RPMI8226 (cell line): ENCODE data around the gene ZNF100.
A peak's percentile ranks its signal among the peaks of the same experiment; 100 is the strongest.
"Not testable (repeated sequence)": the region's sequence is repeated elsewhere in the genome, so short reads cannot be mapped to it uniquely, and the experiment has no call there.

ENCODE experiments used
- DNase-seq: peaks from one replicate; pipeline ENCODE4 v3.0.0-alpha.2; 2015

ZNF100 gene

DNA sequence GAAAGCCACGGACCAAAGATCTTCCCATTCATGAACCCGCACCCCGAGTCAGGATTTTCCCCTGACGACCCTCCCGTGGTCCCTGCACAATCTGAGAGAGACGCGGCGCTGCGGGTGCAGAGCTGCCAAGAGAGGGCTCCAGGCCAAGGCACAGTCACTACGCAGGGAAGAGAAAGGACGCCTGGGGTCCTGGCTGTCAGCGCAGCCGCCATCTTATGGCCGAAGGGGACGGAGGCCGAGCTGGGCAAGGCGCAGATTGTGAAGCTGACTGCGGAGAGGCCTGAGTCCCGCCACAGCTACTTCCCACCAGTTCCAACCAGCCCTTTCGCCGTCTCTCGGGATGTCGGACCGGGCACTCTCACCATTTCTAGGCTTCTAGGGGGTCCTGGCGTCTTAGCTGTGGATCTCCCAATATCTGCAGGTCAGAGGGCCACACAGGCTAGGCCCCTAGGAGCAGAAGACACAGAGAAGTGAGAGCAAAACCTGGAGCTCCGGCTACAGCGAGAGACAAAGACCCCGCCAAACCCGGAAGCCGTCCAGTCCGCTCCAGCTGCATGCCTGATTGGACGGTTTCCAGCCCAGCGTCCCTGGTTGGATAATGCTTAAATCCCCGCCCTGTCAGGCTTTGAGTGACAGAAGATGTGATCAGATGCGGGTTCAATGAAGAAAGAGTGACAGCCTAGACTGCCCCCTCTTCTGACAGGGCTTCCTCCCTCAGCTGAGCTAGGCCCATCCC is at the start of gene ZNF100:
Gene ZNF100 (minus strand): TSS at position 515 of the 736 bp plus-strand sequence. CDS start 150 bp downstream, at position 365.
- DNase-seq, result peak; percentile 93

DNA sequence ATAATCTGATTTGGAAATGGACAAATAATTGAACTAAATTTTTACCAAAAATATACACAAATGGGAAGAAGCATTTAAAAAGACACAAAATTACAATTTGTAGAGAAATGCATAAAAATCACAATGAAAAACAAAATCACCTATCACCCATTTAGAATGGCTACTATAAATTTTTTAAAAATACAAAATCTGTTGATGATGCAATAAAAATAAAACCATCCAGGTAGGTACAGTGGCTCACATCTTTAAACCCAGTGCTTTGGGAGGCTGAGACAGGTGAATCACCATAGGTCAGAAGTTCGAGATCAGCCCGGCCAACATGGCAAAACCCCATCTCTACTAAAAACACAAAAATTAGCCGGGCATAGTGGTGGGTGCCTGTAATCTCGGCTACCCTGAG is 45.1 kb upstream of the ZNF100 start:
- DNase-seq, result no peak

DNA sequence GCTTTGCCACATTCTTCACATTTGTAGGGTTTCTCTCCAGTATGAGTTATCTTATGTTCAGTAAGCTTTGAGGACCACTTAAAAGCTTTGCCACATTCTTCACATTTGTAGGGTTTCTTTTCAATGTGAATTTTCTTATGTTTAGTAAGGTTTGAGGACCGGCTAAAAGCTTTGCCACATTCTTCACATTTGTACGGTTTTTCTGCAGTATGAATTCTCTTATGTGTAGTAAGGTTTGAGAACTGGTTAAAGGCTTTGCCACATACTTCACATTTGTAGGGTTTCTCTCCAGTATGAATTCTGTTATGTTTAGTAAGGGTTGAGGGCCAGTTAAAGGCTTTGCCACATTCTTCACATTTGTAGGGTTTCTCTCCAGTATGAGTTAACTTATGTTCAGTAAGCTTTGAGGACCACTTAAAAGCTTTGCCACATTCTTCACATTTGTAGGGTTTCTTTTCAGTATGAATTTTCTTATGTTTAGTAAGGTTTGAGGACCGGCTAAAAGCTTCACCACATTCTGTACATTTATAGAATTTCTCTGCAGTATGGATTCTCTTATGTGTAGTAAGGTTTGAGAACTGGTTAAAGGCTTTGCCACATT is 41.1 kb upstream of the ZNF100 start:
- DNase-seq, result not testable (repeated sequence)

- no peak for DNase-seq
Observed at GRCh38 chr19:21789466-21790085, 22.2 kb upstream of the ZNF100 start.

- no peak for DNase-seq
Observed at GRCh38 chr19:21786936-21787335, 19.6 kb upstream of the ZNF100 start.

- not testable (repeated sequence) for DNase-seq
Observed at GRCh38 chr19:21775792-21776191, 8.4 kb upstream of the ZNF100 start.

DNA sequence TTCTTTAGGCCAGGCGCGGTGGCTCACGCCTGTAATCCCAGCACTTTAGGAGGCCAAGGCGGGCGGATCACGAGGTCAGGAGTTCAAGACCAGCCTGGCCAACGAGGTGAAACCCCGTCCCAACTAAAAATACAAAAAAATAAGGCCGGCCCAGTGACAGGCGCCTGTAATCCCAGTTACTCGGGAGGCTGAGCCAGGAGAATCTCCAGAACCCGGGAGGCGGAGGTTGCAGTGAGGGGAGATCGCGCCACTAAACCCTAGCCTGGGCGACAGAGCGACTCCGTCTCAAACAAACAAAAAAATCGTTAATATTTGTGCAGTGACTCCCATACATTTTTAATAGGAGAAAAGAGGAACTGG is 694 bp downstream of the ZNF100 start:
- DNase-seq, result peak; percentile 4

GRCh38 chr19:21765151-21765550 is 2.2 kb downstream of the ZNF100 start:
- no peak for DNase-seq

DNA sequence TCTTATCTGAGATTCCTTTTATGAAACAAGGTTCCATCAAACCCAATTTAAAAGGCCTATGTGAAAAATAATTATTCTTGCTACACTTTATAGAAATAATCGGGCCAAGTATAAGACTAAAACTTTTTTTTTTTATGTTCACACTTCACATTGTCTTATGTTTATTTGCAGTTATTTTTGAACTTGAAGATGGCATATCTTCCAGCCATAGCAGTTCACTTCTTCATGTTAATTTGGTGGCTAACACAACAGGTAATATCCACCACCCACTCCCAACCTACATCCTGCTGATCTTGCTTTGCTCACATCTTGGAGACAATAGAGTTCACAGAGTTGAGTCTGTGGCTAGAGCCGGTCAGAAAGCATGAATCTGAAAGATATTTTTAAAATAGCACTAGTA is 5.8 kb downstream of the ZNF100 start:
- DNase-seq, result not testable (repeated sequence)

DNA sequence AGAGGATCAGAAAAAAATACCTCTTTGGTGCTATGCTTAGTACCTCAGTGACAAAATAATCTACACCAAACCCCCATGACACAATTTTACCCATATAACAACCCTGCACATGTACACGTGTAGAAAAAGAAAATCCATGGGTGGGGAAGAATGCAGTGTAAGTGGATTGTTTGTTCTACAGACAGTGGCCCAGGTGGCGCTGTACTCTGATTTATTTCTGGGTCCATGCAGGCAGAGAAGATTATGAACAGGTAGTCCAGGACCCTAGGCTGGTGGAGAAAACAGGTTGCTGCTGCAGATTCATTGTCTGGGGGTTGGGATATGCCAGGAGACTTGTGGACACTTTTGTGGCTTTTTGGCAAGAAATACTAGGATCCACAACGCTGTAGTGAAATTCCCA is 9.1 kb downstream of the ZNF100 start:
- DNase-seq, result no peak

- not testable (repeated sequence) for DNase-seq
Observed at GRCh38 chr19:21755555-21755954, 11.8 kb downstream of the ZNF100 start.

DNA sequence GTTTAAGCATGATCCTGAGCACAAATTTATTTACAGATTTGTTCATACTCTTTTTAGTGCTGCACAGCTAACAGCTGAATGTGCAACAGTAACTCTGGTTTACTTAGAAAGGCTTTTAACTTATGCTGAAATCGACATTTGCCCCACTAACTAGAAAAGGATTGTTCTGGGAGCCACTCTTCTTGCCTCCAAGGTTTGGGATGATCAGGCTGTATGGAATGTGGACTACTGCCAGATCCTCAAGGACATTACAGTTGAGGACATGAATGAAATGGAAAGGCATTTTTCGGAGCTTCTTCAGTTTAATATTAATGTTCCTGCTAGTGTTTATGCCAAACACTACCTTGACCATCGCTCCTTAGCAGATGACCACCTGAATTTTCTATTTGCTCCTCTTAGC is 16.0 kb downstream of the ZNF100 start:
- no peak for DNase-seq

DNA sequence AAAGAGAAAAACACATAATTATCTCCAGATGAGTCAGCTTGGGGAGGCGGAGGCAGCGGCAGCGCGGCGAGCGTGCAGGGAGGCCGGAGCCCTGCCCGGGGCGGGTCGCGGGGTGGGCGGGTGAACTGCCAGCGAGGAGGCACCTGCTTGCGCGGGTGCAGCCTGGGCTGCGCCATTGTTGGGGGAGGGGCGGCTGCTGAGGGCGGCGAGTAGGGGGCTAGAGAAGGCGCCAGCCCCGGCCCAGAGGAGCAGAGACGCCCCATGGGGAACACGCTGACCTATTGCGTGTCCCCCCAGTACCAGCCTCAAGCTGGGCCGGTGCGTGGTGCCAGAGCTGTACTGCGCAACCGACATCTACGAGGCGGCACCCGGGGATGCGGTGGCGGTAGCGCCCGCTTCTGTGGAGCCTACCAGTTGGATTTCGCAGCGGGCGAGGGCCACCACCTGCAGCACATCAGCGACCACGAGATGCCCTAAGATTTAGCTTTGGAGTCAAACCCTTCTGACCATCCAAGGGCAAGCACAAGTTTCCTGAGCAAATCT is 16.7 kb downstream of the ZNF100 start:
- DNase-seq, result no peak

DNA sequence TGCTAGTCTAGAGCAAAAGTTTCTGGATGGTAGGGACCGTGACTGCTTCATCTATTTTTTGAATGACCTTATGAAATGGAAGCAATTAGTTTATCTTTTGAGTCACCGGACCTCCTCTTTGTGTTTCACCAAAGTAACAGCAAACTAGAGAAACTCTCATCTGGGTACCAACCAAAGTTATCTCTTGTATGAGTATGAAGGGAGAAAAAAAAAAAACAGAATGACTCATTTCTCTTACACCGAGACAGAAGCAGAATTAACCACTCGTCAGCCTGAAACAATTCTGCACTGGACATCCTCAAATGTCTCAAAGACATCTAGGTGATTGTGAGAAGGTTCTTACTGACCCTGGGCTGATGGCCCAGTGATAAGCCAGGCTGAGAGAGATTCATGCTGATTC is 18.3 kb downstream of the ZNF100 start:
- no peak for DNase-seq

DNA sequence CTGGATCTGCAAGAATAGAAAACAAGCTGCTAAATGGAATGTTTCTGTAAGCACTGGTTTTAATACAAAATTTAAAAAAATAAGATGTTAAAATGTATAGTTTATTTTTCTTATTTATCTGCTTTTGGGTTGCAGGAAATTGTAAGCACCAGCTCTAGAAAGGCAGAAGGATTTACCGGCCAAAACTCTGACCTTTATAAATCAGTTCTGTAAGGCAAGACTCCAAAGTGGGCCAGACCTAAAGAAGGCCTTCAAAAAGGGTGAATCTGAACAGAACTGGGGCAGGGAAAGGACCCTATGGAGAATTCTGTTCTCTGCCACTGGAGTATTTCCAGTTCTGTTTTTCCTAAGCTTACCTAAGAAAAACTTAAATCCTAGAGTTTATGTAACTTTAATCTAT is 19.3 kb downstream of the ZNF100 start:
- DNase-seq, result no peak

DNA sequence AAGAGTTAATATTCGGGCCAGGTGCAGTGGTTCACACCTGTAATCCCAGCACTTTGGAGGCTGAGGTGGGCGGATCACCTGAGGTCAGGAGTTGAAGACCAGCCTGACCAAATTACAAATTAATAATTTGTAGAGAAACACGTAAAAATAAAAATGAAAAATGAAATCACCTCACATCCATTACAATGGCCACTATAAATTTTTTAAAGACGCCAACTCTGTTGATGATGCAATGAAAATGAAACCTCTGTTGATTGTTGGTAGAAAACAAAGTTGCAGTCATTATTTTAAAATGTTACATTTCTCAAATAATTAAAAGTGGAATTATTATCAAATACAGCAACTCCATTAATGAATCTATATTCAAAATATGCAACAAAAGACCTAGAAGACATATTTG is 26.8 kb downstream of the ZNF100 start:
- DNase-seq, result no peak

DNA sequence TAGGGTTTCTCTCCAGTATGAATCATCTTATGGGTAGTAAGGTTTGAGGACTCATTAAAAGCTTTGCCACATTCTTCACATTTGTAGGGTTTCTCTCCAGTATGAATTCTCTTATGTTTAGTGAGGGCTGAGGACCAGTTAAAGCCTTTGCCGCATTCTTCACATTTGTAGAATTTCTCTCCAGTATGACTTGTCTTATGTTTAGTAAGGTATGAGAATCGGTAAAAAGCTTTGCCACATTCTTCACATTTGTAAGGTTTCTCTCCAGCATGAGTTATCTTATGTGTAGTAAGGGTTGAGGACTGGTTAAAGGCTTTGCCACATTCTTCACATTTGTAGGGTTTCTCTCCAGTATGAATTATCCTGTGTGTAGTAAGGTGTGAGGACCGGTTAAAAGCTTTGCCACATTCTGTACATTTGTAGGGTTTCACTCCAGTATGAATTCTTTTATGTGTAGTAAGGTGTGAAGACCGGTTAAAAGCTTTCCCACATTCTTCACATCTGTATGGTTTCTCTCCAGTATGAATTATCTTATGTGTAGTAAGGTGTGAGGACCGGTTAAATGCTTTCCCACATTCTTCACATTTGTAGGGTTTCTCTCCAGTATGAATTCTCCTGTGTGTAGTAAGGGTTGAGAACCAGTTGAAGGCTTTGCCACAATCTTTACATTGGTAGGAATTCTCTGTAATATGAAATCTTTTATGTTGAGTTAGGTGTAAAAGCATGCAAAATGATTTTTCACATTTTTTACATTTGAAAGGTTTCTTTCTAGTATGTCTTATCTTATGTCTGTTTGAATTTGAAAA is 40.2 kb downstream of the ZNF100 start:
- DNase-seq, result not testable (repeated sequence)

GRCh38 chr19:21713761-21714160 is 53.6 kb downstream of the ZNF100 start:
- no peak for DNase-seq

GRCh38 chr19:21709464-21709863 is 57.9 kb downstream of the ZNF100 start:
- no peak for DNase-seq

- not testable (repeated sequence) for DNase-seq
Observed at GRCh38 chr19:21707878-21708277, 59.5 kb downstream of the ZNF100 start.

- DNase-seq, result no peak
Observed at GRCh38 chr19:21707065-21707464, 60.3 kb downstream of the ZNF100 start.

DNA sequence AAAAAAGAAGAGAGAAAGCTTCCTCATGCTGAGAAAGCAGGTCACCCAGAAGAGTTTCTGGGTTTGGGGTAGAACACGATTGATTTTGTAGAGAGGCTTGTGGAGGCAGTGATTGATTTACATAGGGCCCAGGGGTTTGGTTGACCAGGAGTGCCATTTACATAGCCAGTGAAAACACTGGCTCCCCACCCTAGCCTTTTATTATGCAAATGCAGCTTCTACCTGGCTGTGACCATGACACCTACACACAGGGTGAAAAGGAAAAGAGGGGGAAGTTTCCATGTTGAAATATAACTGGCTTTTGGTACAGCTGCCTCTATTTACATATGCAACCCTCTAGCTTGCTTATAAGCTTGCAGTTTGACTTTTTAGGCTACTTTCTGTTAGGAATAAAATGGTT is 62.0 kb downstream of the ZNF100 start:
- no peak for DNase-seq

DNA sequence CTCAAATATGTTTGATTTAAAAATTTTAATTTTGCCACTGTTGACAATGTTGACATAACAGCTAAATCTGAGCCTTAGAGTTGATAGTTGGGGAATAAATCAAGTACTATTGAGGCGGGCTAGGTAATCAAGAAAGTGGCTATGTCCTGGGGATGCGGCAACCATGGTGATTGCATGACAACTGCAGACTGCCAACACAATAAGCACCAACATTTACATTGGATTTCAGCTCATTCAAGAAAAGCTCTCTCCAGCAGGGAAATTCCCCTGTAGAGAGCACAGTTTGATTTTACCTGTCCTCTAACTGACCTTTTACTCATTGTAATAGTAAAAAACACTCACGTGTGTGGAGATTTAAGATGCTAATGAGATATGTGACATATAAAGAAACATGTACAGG is 63.1 kb downstream of the ZNF100 start:
- no peak for DNase-seq
